Esophagus squamous epithelium (tissue), 5 donors: Measurements from ENCODE around the gene FANCE. TPM values are rescaled to one million over a fixed set of nuclear protein-coding genes. Genes with fewer than 3 reads are reported as not detected.

Experiments
- DNase-seq: peaks from one replicate; lab custom pipeline; 2025; lab: John Stamatoyannopoulos, UW
- H3K27ac ChIP-seq, 4 donors: fragments of 200-600 bp; sonication (generic); one replicate each; pipeline ENCODE4 v1.5.1; 2016 to 2019; ENCODE audit warnings: mild to moderate bottlenecking in 1 of 4
- H3K27me3 ChIP-seq, 4 donors: fragments of 200-600 bp; sonication (generic); 1 replicate in 3 of 4; 2 replicates in 1 of 4; pipeline versions ENCODE4 v1.5.1 to v1.6.0; 2017 to 2021; ENCODE audit warnings: antibody characterized with exemption in 1 of 4
- H3K36me3 ChIP-seq, 3 donors: fragments of 200-600 bp; sonication (generic); one replicate each; pipeline ENCODE4 v1.5.1; 2016 to 2019
- H3K4me1 ChIP-seq, 3 donors: fragments of 200-600 bp; sonication (generic); one replicate each; pipeline ENCODE4 v1.5.1; 2017 to 2019
- H3K4me3 ChIP-seq, 4 donors: fragments of 200-600 bp; sonication (generic); 1 replicate in 3 of 4; 2 replicates in 1 of 4; pipeline ENCODE4 v1.5.1; 2016 to 2019; ENCODE audit warnings: mild to moderate bottlenecking in 2 of 4, moderate library complexity in 1 of 4
- H3K9me3 ChIP-seq, 3 donors: fragments of 200-600 bp; sonication (generic); one replicate each; pipeline ENCODE4 v1.5.1; 2016 to 2019
- CTCF ChIP-seq, 6 experiments: fragments of 450-650 bp in 4 of 6; fragments of 200-600 bp in 2 of 6; sonication (generic) in 2 of 6; IDR thresholded peaks; one replicate each; pipeline ENCODE4 v1.5.1; 2016 to 2019; ENCODE audit warnings: antibody characterized with exemption in 6 of 6, mild to moderate bottlenecking in 4 of 6, moderate library complexity in 4 of 6
- POLR2A ChIP-seq, 4 donors: fragments of 450-650 bp; IDR thresholded peaks; one replicate each; pipeline ENCODE4 v1.6.1; 2017; ENCODE audit warnings: antibody characterized with exemption in 4 of 4, mild to moderate bottlenecking in 4 of 4, moderate library complexity in 3 of 4
- WGBS, 2 donors: methylation state at CpG; one replicate each; pipeline ENCODE4 v1.1.5; 2018; 5-methylcytosine and 5-hydroxymethylcytosine counted together
- intact Hi-C: fragments of 100-400 bp; cut with DNase I; formaldehyde crosslinking; loops from one replicate; pipeline ENCODE4 v1.15.0; 2022
- total RNA-seq, 4 donors: library from RNA; depleted of rRNA; stranded (reverse); fragments of >200 nt; gene quantifications; one replicate each; pipeline ENCODE4 v1.1.0, GENCODE V29; 2016
- donor health status: DM: yes; HTN: yes; CAD: no.

The FANCE gene
- total RNA-seq, 4 donors from 2014 or later: 6.9 to 15.5 (median 8.0) TPM

DNA sequence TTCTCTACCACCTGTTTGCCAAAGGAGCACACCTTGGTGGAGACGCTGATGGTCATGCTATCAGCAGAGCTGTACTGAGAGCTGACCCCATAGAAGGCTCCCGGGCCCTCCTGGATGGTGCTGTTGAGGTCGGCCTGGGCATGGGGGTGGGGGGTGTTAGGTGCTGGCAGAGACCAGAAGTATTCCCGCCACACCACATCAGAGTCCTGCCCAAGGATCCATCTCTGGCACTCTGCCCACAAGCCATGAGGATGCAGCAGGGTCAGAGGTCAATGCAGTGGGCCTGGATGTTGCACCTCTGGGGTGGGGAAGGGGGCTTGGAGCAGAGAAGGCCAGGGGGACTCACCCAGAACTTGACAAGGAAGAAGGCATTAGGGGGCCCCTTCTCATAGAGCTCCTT, 23.4 kb downstream of the FANCE start:
- no peak overlapping the region for H3K27ac ChIP-seq
- 60 to 86% methylated on average over 1 of the region's 4 CpGs for WGBS, 2 donors
- H3K27me3 ChIP-seq: no peaks in the 10 kb centered on the region
- no peak for DNase-seq
- no peak overlapping the region for H3K4me3 ChIP-seq
- intact Hi-C loops: no loop called here
- peaks cover 8 to 55% (median 14%) of the 10 kb centered on the region in 3 donors for H3K4me1 ChIP-seq
- H3K36me3 ChIP-seq: peaks cover 5 to 100% (median 8%) of the 10 kb centered on the region in 3 donors
- no peak for TF ChIP-seq POLR2A (IDR thresholded peaks at IDR 0.05)
- no peak for TF ChIP-seq CTCF (IDR thresholded peaks at IDR 0.05)
- no peaks in the 10 kb centered on the region for H3K9me3 ChIP-seq

DNA sequence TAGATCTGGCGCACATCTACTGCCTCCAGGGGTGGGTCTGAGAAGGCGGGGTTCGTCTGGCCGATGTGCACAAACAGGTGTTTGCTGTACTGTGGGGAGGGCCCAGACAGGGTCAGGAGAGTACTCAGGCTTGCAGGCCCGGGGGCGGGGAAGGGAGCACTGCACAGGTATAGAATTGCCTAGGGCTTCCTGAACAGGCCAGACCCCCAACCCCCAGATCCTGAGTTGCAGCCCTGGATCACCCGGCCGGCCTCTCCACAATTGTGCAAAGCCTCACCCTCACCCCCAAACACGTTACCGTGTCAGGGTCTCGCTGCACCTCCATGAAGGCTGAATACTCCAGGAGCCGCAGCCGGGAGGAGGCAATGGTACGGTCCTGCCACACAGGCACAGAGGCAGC, 23.9 kb downstream of the FANCE start:
- H3K36me3 ChIP-seq: peaks cover 5 to 100% (median 8%) of the 10 kb centered on the region in 3 donors
- H3K4me1 ChIP-seq: peaks cover 4 to 51% (median 9%) of the 10 kb centered on the region in 3 donors
- DNase-seq: no peak
- no peak overlapping the region for H3K27ac ChIP-seq
- H3K27me3 ChIP-seq: no peaks in the 10 kb centered on the region
- intact Hi-C loops: no loop called here
- TF ChIP-seq CTCF (IDR thresholded peaks at IDR 0.05) (no peak), POLR2A (IDR thresholded peaks at IDR 0.05) (no peak)
- no peak overlapping the region for H3K4me3 ChIP-seq
- WGBS, 2 donors: 47 to 54% methylated on average over 5 to 6 of the region's 14 CpGs
- H3K9me3 ChIP-seq: no peaks in the 10 kb centered on the region

DNA sequence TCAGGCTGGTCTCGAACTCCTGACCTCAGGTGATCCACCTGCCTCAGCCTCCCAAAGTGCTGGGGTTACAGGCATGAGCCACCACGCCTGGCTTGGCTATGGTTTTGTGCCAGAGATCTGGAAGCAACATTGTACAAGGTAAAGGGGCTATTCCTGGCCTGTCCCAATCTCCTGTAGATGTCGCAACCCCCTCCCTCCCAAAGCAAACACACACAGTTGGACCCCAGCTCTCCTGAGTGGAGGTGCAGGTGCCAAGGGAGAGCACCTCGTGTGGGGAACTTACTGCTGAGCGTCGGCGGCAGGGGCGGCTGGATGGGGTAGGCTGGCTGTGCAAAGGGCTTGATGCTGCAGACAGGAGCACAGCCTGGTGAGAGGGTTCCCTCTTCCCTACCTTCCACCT, 24.9 kb downstream of the FANCE start:
- Histone ChIP-seq H3K27ac (no peak overlapping the region), H3K36me3 (peaks cover 5 to 100% (median 8%) of the 10 kb centered on the region in 3 donors), H3K4me1 (peaks cover 0 to 40% (median 4%) of the 10 kb centered on the region in 3 donors), H3K27me3 (no peaks in the 10 kb centered on the region), H3K4me3 (no peak overlapping the region), H3K9me3 (no peaks in the 10 kb centered on the region)
- no peak for TF ChIP-seq POLR2A (IDR thresholded peaks at IDR 0.05)
- TF ChIP-seq CTCF (IDR thresholded peaks at IDR 0.05): no peak
- intact Hi-C loops: no loop called here
- DNase-seq: no peak
- 77 to 83% methylated on average over 2 to 8 of the region's 8 CpGs for WGBS, 2 donors

GRCh38 chr6:35477551-35478179, 25.5 kb downstream of the FANCE start:
- TF ChIP-seq CTCF (IDR thresholded peaks at IDR 0.05) (no peak), POLR2A (IDR thresholded peaks at IDR 0.05) (no peak)
- WGBS, 2 donors: 73 to 95% methylated on average over 3 to 5 of the region's 5 CpGs
- Histone ChIP-seq H3K27ac (no peak overlapping the region), H3K4me1 (peaks cover 0 to 34% (median 4%) of the 10 kb centered on the region in 3 donors), H3K27me3 (no peaks in the 10 kb centered on the region), H3K4me3 (no peak overlapping the region), H3K9me3 (no peaks in the 10 kb centered on the region), H3K36me3 (peaks cover 5 to 100% (median 8%) of the 10 kb centered on the region in 3 donors)
- DNase-seq: no peak
- intact Hi-C loops: no loop called here

- no peak for DNase-seq
- WGBS, 2 donors: 63 to 100% methylated on average over 3 of the region's 7 CpGs
- H3K4me1 ChIP-seq: peaks cover 0 to 33% (median 4%) of the 10 kb centered on the region in 3 donors
- intact Hi-C loops: no loop called here
- no peak for TF ChIP-seq CTCF (IDR thresholded peaks at IDR 0.05)
- no peak for TF ChIP-seq POLR2A (IDR thresholded peaks at IDR 0.05)
- H3K27ac ChIP-seq: no peak overlapping the region
- H3K4me3 ChIP-seq: no peak overlapping the region
- H3K36me3 ChIP-seq: peaks cover 4 to 100% (median 5%) of the 10 kb centered on the region in 3 donors
- H3K27me3 ChIP-seq: no peaks in the 10 kb centered on the region
- no peaks in the 10 kb centered on the region for H3K9me3 ChIP-seq
Measured at GRCh38 chr6:35478259-35478658, 26.1 kb downstream of the FANCE start.
